ENCODE measurements around the gene USP43.
"Not testable (repeated sequence)": the region's sequence is repeated elsewhere in the genome, so short reads cannot be mapped to it uniquely, and the experiment has no call there.

The USP43 gene

DNA sequence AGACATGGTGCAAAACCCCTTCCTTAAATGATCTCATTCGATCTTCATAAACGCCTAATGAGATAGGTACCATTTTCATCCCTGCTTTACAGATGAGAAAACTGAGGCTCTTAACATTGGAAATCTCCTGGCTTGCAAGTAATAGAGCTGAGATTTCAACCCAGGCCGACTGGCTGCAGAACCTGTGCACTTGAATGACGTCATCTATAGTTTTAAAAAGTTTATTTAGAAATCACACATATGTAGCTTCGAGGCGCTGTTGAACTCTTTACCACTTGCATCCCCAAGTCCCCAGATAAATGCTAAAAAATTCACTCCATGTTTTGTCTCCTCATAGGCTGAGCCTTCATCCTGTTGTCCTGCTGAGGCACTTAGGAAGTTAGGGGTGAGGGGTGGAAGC, 38.9 kb upstream of the USP43 start:
- H3K4me2 ChIP-seq (ENCODE audit: low read length) = no peak overlapping the region
- H3K9ac ChIP-seq (ENCODE audit: low read length) = no peak overlapping the region
- no peak overlapping the region for H3K27ac ChIP-seq (ENCODE audit: low read length)
- H2AFZ ChIP-seq (ENCODE audit: low read depth, low read length) = no peak overlapping the region
- H3K36me3 ChIP-seq (replicated peaks; ENCODE audit: low read depth, low read length) = no peaks in the 10 kb centered on the region
- H4K20me1 ChIP-seq (ENCODE audit: insufficient read depth, low read length) = no peaks in the 10 kb centered on the region
- no peaks in the 10 kb centered on the region for H3K79me2 ChIP-seq (ENCODE audit: low read length)
- H3K4me3 ChIP-seq (ENCODE audit: low read length) = no peak overlapping the region
- TF ChIP-seq, protein P1, sequence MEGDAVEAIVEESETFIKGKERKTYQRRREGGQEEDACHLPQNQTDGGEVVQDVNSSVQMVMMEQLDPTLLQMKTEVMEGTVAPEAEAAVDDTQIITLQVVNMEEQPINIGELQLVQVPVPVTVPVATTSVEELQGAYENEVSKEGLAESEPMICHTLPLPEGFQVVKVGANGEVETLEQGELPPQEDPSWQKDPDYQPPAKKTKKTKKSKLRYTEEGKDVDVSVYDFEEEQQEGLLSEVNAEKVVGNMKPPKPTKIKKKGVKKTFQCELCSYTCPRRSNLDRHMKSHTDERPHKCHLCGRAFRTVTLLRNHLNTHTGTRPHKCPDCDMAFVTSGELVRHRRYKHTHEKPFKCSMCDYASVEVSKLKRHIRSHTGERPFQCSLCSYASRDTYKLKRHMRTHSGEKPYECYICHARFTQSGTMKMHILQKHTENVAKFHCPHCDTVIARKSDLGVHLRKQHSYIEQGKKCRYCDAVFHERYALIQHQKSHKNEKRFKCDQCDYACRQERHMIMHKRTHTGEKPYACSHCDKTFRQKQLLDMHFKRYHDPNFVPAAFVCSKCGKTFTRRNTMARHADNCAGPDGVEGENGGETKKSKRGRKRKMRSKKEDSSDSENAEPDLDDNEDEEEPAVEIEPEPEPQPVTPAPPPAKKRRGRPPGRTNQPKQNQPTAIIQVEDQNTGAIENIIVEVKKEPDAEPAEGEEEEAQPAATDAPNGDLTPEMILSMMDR (IDR thresholded peaks at IDR 0.05; ENCODE audit: low read depth, low read length) = no peak
- TF ChIP-seq EZH2phosphoT487 (IDR thresholded peaks at IDR 0.05; ENCODE audit: low read depth) = no peak
- no peaks in the 10 kb centered on the region for H3K27me3 ChIP-seq (ENCODE audit: low read depth, low read length)
- no peaks in the 10 kb centered on the region for H3K9me3 ChIP-seq (ENCODE audit: insufficient read depth, low read length)
- H3K4me1 ChIP-seq (ENCODE audit: low read length) = no peaks in the 10 kb centered on the region

DNA sequence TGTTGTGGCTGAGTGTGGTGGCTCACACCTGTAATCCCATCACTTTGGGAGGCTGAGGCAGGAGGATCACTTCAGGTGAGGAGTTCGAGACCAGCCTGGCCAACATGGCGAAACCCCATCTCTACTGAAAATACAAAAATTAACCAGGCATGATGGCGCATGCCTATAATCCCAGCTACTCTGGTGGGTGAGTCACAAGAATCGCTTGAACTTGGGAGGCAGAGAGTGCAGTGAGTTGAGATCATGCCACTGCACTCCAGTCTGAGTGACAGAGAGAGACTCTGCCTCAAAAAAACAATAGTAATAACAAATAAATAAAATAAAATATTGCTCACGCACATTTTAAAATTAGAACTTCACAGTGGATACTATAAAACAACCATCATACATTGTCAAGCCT, 38.3 kb upstream of the USP43 start:
- not testable (repeated sequence) for H3K79me2 ChIP-seq (ENCODE audit: low read length); H3K36me3 ChIP-seq (replicated peaks; ENCODE audit: low read depth, low read length); H2AFZ ChIP-seq (ENCODE audit: low read depth, low read length); H3K9ac ChIP-seq (ENCODE audit: low read length); H3K27me3 ChIP-seq (ENCODE audit: low read depth, low read length); H3K4me3 ChIP-seq (ENCODE audit: low read length); H3K4me1 ChIP-seq (ENCODE audit: low read length); H3K4me2 ChIP-seq (ENCODE audit: low read length); H3K27ac ChIP-seq (ENCODE audit: low read length); H4K20me1 ChIP-seq (ENCODE audit: insufficient read depth, low read length); H3K9me3 ChIP-seq (ENCODE audit: insufficient read depth, low read length)

DNA sequence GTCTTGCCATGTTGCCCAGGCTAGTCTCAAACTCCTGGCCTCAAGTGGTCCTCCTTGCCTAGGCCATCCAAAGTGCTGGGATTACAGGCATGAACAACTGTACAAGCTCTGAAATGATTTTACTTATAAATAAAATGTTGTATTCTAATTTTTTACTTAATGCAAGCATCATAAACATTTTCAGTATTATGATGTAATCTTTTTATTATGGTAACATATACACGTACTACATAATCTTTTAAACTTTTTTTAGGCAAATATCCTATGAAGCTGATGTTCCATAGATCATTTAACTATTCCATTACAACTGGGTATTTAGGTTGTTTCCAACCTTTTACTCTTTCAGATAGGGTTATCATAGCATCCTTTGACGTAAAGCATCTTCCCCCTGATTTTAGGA, 33.8 kb upstream of the USP43 start:
- no peaks in the 10 kb centered on the region for H3K36me3 ChIP-seq (replicated peaks; ENCODE audit: low read depth, low read length)
- no peak overlapping the region for H3K4me2 ChIP-seq (ENCODE audit: low read length)
- H3K9me3 ChIP-seq (ENCODE audit: insufficient read depth, low read length) = no peaks in the 10 kb centered on the region
- no peaks in the 10 kb centered on the region for H3K27me3 ChIP-seq (ENCODE audit: low read depth, low read length)
- no peaks in the 10 kb centered on the region for H3K4me1 ChIP-seq (ENCODE audit: low read length)
- H3K79me2 ChIP-seq (ENCODE audit: low read length) = no peaks in the 10 kb centered on the region
- H2AFZ ChIP-seq (ENCODE audit: low read depth, low read length) = no peak overlapping the region
- H4K20me1 ChIP-seq (ENCODE audit: insufficient read depth, low read length) = no peaks in the 10 kb centered on the region
- H3K27ac ChIP-seq (ENCODE audit: low read length) = no peak overlapping the region
- H3K4me3 ChIP-seq (ENCODE audit: low read length) = no peak overlapping the region
- TF ChIP-seq EZH2phosphoT487 (IDR thresholded peaks at IDR 0.05; ENCODE audit: low read depth) = no peak
- TF ChIP-seq, protein P1 (IDR thresholded peaks at IDR 0.05; ENCODE audit: low read depth, low read length) = no peak
- H3K9ac ChIP-seq (ENCODE audit: low read length) = no peak overlapping the region

DNA sequence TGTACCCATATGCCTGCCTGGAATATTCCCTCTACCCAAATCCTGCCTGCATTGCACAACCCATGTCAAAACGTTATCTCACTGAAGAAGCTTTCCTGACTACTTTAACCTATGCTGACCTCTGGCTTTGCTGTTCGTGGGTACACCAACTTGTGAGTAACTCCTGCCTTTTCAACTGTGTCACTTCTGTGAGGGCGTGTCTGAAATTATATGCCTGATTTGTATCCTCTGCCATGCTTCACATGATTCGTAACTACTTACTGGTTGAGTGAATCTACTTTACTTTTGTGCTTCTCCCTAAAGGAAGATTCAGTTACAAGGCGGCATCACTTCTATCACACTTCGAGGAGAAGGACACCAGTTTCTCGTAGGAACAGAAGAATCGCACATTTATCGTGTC, 33.3 kb upstream of the USP43 start:
- no peak overlapping the region for H3K4me3 ChIP-seq (ENCODE audit: low read length)
- no peak overlapping the region for H3K27ac ChIP-seq (ENCODE audit: low read length)
- H3K27me3 ChIP-seq (ENCODE audit: low read depth, low read length) = no peaks in the 10 kb centered on the region
- no peaks in the 10 kb centered on the region for H3K36me3 ChIP-seq (replicated peaks; ENCODE audit: low read depth, low read length)
- no peak overlapping the region for H3K4me2 ChIP-seq (ENCODE audit: low read length)
- TF ChIP-seq, protein P1 (IDR thresholded peaks at IDR 0.05; ENCODE audit: low read depth, low read length) = no peak
- TF ChIP-seq EZH2phosphoT487 (IDR thresholded peaks at IDR 0.05; ENCODE audit: low read depth) = no peak
- no peak overlapping the region for H3K9ac ChIP-seq (ENCODE audit: low read length)
- no peaks in the 10 kb centered on the region for H3K79me2 ChIP-seq (ENCODE audit: low read length)
- no peaks in the 10 kb centered on the region for H4K20me1 ChIP-seq (ENCODE audit: insufficient read depth, low read length)
- no peaks in the 10 kb centered on the region for H3K9me3 ChIP-seq (ENCODE audit: insufficient read depth, low read length)
- H2AFZ ChIP-seq (ENCODE audit: low read depth, low read length) = no peak overlapping the region
- no peaks in the 10 kb centered on the region for H3K4me1 ChIP-seq (ENCODE audit: low read length)

DNA sequence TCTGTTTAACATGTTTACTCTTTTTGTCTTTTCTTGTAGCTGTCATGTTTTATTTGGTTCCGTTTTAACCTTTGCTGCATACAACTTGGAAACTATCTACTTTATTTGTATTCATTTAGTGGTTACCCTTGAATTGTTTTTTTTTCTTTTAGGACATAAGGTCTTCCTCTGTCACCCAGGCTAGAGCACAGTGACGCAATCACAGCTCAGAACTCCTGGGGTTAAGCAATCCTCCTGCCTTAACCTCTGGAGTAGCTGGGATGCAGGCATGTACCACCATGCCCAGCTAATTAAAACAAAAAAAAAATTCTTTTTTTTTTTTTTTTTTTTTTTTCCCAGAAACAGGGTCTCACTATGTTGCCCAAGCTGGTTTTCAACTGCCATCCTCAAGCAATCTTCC, 29.8 kb upstream of the USP43 start:
- H3K27ac ChIP-seq (ENCODE audit: low read length) = no peak overlapping the region
- H2AFZ ChIP-seq (ENCODE audit: low read depth, low read length) = no peak overlapping the region
- no peaks in the 10 kb centered on the region for H3K9me3 ChIP-seq (ENCODE audit: insufficient read depth, low read length)
- no peak overlapping the region for H3K9ac ChIP-seq (ENCODE audit: low read length)
- no peaks in the 10 kb centered on the region for H3K79me2 ChIP-seq (ENCODE audit: low read length)
- H3K27me3 ChIP-seq (ENCODE audit: low read depth, low read length) = no peaks in the 10 kb centered on the region
- H3K4me2 ChIP-seq (ENCODE audit: low read length) = no peak overlapping the region
- H3K36me3 ChIP-seq (replicated peaks; ENCODE audit: low read depth, low read length) = no peaks in the 10 kb centered on the region
- TF ChIP-seq, protein P1 (IDR thresholded peaks at IDR 0.05; ENCODE audit: low read depth, low read length) = no peak
- no peak for TF ChIP-seq EZH2phosphoT487 (IDR thresholded peaks at IDR 0.05; ENCODE audit: low read depth)
- H3K4me1 ChIP-seq (ENCODE audit: low read length) = no peaks in the 10 kb centered on the region
- H4K20me1 ChIP-seq (ENCODE audit: insufficient read depth, low read length) = no peaks in the 10 kb centered on the region
- H3K4me3 ChIP-seq (ENCODE audit: low read length) = no peak overlapping the region

Data from OCI-LY3 (cell line).